GM12892 (cell line): Measurements from ENCODE around the gene TCEANC2.

Experiments
- POLR2A ChIP-seq: IDR thresholded peaks from 2 replicates; pipeline ENCODE4 v1.6.1; 2011; ENCODE audit warnings: low read depth, low read length, control low read depth
- POLR2AphosphoS5 ChIP-seq: IDR thresholded peaks from 2 replicates; pipeline ENCODE4 v1.6.1; 2011; ENCODE audit warnings: low read depth, low read length, control low read depth

GRCh38 chr1:54008876-54009275 lies 44.5 kb upstream of the TCEANC2 start:
- no peak for TF ChIP-seq POLR2A
- no peak for TF ChIP-seq POLR2AphosphoS5
